Stomach (tissue), 4 donors: ENCODE results near the gene SULT6B1.

Experiments used
- CTCF ChIP-seq, 7 experiments: fragments of 450-650 bp in 4 of 7; fragments of 200-600 bp in 3 of 7; sonication (generic) in 3 of 7; IDR thresholded peaks; one replicate each; pipeline ENCODE4 v1.5.1; 2016 to 2019; ENCODE audit warnings: antibody characterized with exemption in 7 of 7, control low read depth in 2 of 7, mild to moderate bottlenecking in 1 of 7
- EP300 ChIP-seq: sonication (generic); formaldehyde crosslinking; IDR thresholded peaks from one replicate; pipeline ENCODE4 v1.6.1; 2017; ENCODE audit warnings: antibody characterized with exemption
- POLR2A ChIP-seq, 4 donors: fragments of 450-650 bp; IDR thresholded peaks; one replicate each; pipeline ENCODE4 v1.6.1; 2016; ENCODE audit warnings: antibody characterized with exemption in 4 of 4, control low read depth in 2 of 4, mild to moderate bottlenecking in 1 of 4, moderate library complexity in 1 of 4

- TF ChIP-seq CTCF (IDR thresholded peaks at IDR 0.05) (no peak), EP300 (no peak), POLR2A (IDR thresholded peaks at IDR 0.05) (no peak)
Observed at GRCh38 chr2:37201208-37201607, 12.7 kb upstream of the SULT6B1 start.
